Frontal cortex (tissue), 4 donors: ENCODE results near the gene LLGL1. TPM values are rescaled to one million over a fixed set of nuclear protein-coding genes. Genes with fewer than 3 reads are reported as not detected.

Experiments used
- DNase-seq, 2 donors: peaks; one replicate each; pipeline ENCODE4 v3.0.0; 2012; ENCODE audit warnings: low spot score in 2 of 2
- FAIRE-seq: peaks from 2 replicates; lab custom pipeline; 2012; peaks lifted over from hg19 to GRCh38; lab: Jason Lieb, UNC
- total RNA-seq: library from RNA; depleted of rRNA; stranded (reverse); fragments of >200 nt; gene quantifications from one replicate; pipeline ENCODE4 v1.2.3, GENCODE V29; 2014
- donor health status: control.
- donor health status: control.
- donor health status: control.

LLGL1 gene
- total RNA-seq, 1 donor from 2014 or later = 30.2 TPM

DNA sequence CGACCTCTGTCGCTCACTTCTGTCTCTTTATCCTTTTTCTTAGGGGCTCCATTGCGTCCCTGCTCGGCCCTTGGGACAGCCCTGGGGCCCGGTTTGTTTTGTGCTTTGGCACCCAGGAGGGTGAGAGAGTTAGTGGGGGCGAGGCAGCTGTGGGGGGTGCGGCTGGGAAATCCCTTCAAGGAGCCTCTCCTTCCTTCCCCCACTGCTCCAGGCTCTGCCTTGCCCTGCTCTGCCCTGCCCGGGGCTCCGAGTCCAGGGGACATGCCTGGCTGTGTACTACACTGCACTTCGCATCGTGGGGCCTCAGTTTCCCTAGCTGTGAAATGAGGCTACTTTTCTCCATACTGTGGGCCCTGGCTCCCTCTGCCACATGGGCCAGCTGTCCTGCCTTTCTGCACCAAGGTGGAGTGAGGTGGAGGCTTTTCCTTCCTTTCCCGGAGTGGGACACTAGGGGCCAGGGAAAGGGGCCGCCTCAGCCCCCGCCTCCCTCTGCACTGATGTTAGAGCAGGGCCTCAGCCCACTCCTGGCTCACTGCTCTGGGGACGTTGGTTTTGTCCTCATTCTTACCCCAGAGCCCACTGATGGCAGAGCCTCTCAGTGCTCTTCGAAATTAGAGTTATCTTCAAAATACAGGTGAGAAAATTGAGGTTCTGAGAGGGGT is 980 bp downstream of the LLGL1 start:
- no peak for FAIRE-seq
- DNase-seq = peak in 1 of 2 donors; percentile 17

GRCh38 chr17:18227635-18228034 is 2.2 kb downstream of the LLGL1 start:
- FAIRE-seq = no peak
- peak in 1 of 2 donors; percentile 14 for DNase-seq

DNA sequence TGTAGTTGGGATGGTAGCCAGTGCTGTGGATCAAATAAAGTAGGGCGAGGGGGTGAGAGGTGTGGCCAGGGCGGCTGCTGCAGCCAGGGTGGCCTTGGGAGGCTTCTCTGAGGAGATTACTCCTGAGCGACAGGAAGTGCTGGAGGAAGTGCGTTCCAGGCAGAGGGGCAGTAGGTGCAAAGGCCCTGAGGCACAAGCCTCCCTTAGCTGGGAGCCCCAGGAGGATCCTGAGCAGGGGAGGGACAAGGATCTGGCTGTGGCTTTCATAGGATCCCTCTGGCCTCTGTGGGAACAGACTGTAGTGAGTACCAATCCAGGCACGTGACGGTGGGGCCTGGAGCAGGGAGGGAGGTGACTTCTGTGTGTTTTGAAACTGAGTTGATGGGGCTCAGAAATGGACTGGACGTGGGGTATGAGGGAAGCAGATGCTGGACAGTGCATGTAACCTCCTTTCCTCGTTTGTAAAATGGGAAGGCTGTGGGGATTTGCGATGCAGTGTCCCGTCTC is 2.8 kb downstream of the LLGL1 start:
- peak in 1 of 2 donors; percentile 28 for DNase-seq
- no peak for FAIRE-seq

GRCh38 chr17:18229254-18229653 is 3.8 kb downstream of the LLGL1 start:
- DNase-seq (no peak), FAIRE-seq (no peak)

DNA sequence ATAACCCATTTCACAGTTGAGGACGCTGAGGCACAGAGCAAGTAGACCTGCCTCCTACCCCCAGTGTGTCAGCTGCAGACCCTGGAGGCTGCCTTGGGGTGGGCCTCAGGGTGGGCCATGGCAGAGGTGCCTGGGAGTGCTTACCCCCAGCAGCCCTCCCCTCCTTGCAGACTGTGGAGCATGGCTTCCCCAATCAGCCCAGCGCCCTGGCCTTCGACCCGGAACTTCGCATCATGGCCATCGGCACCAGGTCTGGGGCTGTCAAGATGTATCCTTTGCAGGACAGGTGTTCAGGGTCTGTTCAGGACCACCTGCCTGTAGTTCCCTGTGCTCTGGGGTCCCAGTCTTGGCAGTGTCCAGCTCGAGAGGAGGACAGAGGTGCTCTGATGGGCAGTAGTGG is 4.3 kb downstream of the LLGL1 start:
- no peak for DNase-seq
- FAIRE-seq = no peak

DNA sequence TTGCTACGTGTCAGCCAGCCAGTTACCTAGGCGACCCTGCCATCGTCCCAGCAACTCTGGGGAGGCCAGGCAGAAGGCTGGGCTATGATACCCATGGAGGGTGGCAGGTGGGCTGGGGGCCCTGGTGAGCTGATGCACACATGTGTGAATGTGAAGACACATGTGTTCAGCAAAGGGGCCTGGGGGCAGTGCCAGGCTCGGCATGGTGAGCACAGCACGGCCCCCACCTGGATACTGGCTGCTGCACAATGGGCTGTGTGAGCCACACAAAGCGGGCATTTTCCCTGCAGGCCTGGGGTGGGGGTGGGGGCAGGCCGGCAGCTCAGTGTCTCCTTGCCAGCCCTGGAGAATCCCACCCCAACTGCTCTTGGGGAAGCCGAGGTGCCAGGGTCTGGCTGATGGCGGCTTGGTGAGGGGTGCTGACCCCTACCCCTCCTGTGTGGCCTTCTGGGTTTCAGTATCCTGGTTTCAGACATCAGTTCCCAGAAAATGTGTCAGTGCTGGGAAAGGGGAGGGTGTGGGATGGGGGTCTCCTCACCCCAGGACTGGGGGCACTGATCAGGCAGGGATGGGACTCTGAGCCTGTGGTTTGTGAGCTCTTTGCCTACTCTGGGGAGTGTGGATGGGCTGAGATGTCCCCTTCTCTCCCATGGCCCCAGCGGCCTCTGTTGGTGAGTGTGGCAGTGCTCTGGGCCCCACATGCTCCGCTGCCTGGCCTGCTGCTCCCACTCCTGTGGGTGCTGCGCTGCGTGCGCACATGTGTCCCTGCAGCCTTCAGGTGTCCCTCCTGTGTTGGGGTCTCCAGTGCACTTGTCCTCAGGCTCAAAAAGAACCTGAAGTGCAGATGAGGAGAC is 5.1 kb downstream of the LLGL1 start:
- peak; percentile 57 to 71 for DNase-seq
- no peak for FAIRE-seq

DNA sequence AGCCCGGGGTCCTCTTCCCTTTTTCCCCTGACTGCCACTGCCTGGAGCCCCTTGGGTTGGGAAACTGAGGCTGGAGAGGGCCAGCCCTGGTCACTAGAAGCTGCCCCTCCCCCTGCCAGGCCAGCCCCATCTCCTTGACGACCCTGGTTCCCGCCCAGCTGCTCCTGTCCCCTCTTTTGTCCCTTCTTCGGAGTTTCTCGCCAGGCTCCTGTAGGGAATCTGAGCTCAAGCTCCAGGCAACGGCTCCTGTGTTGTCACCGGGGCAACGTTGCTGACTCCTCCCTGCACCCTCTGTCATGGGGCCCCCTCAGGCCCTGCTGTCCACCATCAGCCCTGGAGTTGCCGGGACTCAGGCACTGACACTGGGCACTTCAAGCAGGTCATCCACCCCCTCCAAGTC is 5.7 kb downstream of the LLGL1 start:
- FAIRE-seq (no peak), DNase-seq (peak in 1 of 2 donors; percentile 26)

- DNase-seq (no peak), FAIRE-seq (no peak)
Observed at GRCh38 chr17:18233803-18234518, 8.5 kb downstream of the LLGL1 start.

- FAIRE-seq = no peak
- DNase-seq = no peak
Observed at GRCh38 chr17:18234853-18235380, 9.5 kb downstream of the LLGL1 start.

- FAIRE-seq = no peak
- DNase-seq = no peak
Observed at GRCh38 chr17:18235743-18236256, 10.4 kb downstream of the LLGL1 start.

- FAIRE-seq (no peak), DNase-seq (no peak)
Observed at GRCh38 chr17:18236494-18236893, 11.1 kb downstream of the LLGL1 start.

GRCh38 chr17:18237461-18237860 is 12.0 kb downstream of the LLGL1 start:
- FAIRE-seq (no peak), DNase-seq (no peak)

- FAIRE-seq (no peak), DNase-seq (no peak)
Observed at GRCh38 chr17:18238299-18238698, 12.9 kb downstream of the LLGL1 start.

DNA sequence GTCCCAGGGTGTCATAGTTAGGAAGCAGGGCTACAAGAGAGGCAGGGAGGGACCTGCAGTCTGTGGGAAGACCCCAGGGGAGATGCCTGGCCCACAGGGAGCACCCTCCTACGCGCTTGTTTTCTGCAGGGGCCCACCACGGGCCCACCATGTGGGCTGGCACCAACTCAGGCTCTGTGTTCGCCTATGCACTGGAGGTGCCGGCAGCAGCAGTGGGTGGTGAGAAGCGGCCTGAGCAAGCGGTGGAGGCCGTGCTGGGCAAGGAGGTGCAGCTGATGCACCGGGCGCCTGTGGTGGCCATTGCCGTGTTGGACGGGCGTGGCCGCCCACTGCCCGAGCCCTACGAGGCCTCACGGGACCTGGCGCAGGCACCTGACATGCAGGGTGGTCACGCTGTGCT is 15.0 kb downstream of the LLGL1 start:
- no peak for DNase-seq
- no peak for FAIRE-seq

DNA sequence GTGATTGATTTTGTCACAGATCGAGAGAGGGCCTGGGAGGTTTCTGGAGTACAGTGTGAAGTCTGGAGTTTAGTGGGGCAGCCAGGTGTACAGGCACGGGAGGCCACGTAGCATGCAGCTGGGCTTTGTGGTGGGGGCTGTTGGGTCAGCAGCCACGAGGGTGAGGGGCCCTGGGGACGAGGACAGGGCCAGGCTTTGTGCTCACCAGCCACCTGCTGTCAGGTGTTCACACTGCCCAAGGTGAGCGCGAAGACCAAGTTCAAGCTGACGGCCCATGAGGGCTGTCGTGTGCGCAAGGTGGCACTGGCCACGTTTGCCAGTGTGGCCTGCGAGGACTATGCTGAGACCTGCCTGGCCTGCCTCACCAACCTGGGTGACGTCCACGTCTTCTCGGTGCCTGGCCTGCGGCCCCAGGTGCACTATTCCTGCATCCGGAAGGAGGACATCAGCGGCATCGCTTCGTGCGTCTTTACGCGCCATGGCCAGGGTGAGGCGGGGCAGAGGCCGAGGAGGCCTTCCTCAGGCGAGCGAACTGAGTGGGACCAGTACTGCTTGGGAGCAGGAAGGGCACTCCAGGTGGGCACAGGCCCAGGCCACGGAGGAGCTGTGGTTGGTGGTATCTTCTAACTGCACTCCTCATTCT is 15.9 kb downstream of the LLGL1 start:
- FAIRE-seq (no peak), DNase-seq (no peak)

- DNase-seq (no peak), FAIRE-seq (no peak)
Observed at GRCh38 chr17:18245038-18245776, 19.8 kb downstream of the LLGL1 start.

- FAIRE-seq (no peak), DNase-seq (no peak)
Observed at GRCh38 chr17:18246109-18246725, 20.8 kb downstream of the LLGL1 start.

- FAIRE-seq = no peak
- DNase-seq = peak; percentile 52 to 63
Observed at GRCh38 chr17:18246880-18247612, 21.6 kb downstream of the LLGL1 start.
